ENCODE measurements around the gene CRADD. TPM values are rescaled to one million over a fixed set of nuclear protein-coding genes. Genes with fewer than 3 reads are reported as not detected.
"Not testable (repeated sequence)": the region's sequence is repeated elsewhere in the genome, so short reads cannot be mapped to it uniquely, and the experiment has no call there.

The CRADD gene
- total and polyA plus RNA-seq, 4 donors, result 16.9 to 33.4 (median 20.0) TPM

- 84 to 91% methylated on average over 5 of the region's 5 CpGs for WGBS, 2 donors
- intact Hi-C loops (cut with DNase I), result no loop called here
- H3K27ac ChIP-seq (ENCODE audit: low read depth in 1 of 2, low read length in 2 of 2), result no peak overlapping the region
- no peaks in the 10 kb centered on the region for H3K27me3 ChIP-seq (ENCODE audit: control insufficient read depth in 1 of 2, insufficient read depth in 2 of 2, low read length in 1 of 2)
- no peak for ATAC-seq (ENCODE audit: low FRiP score)
- no peaks in the 10 kb centered on the region for H3K4me1 ChIP-seq (ENCODE audit: control insufficient read depth in 1 of 2, insufficient read depth in 2 of 2, low read length in 2 of 2)
- no peaks in the 10 kb centered on the region for H3K36me3 ChIP-seq (ENCODE audit: control insufficient read depth in 1 of 2, insufficient read depth in 2 of 2, low read length in 1 of 2)
- H3K9me3 ChIP-seq (ENCODE audit: control insufficient read depth, low read length), result no peaks in the 10 kb centered on the region
- no peak overlapping the region for H3K4me3 ChIP-seq (ENCODE audit: low read length in 2 of 2)
- DNase-seq, result no peak
These were observed 180.2 kb downstream of the CRADD start for GRCh38 chr12:93857279-93857938.

- Histone ChIP-seq H3K4me3 (ENCODE audit: low read length in 2 of 2) (no peak overlapping the region), H3K27me3 (ENCODE audit: control insufficient read depth in 1 of 2, insufficient read depth in 2 of 2, low read length in 1 of 2) (no peaks in the 10 kb centered on the region), H3K36me3 (ENCODE audit: control insufficient read depth in 1 of 2, insufficient read depth in 2 of 2, low read length in 1 of 2) (no peaks in the 10 kb centered on the region), H3K4me1 (ENCODE audit: control insufficient read depth in 1 of 2, insufficient read depth in 2 of 2, low read length in 2 of 2) (no peaks in the 10 kb centered on the region), H3K27ac (ENCODE audit: low read depth in 1 of 2, low read length in 2 of 2) (no peak overlapping the region), H3K9me3 (ENCODE audit: control insufficient read depth, low read length) (no peaks in the 10 kb centered on the region)
- ATAC-seq (ENCODE audit: low FRiP score), result no peak
- WGBS, 2 donors, result 97 to 99% methylated on average over 2 of the region's 2 CpGs
- intact Hi-C loops (cut with DNase I), result no loop called here
- no peak for DNase-seq
These were observed 180.8 kb downstream of the CRADD start for GRCh38 chr12:93857991-93858447.

DNA sequence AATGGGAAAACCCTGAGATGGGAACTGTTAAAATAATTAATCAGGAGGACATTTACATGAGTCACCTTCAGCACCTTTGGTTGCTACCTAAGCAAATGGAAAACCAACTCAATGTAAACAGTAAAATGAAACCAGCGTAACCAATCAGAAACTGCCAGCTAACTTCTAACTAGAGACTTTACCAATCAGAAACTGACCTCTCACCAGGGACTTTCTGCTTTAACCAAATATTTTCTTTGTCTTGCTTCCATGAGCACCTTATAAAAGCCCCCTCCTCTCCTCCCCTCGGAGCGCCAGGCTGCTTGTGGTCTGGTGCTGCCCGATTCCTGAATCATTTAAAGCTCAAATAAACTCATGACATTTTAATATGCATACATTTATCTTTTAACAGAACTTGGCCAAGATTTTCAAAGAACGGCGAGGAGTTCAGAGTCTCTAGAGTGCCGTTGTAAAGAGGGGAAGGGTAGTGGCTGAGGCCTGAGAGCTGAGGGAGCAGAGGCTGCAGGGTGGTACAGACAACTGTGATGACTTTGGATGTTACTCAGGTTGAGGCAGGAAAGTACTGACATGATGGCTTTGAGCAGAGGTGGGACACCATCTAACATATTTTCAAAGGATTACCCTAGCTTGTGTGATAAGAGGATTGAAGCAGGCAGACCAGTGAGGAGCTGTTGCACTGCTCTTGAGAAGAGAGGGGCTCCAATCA is 183.6 kb downstream of the CRADD start:
- no peaks in the 10 kb centered on the region for H3K27me3 ChIP-seq (ENCODE audit: control insufficient read depth in 1 of 2, insufficient read depth in 2 of 2, low read length in 1 of 2)
- DNase-seq (no peak), ATAC-seq (ENCODE audit: low FRiP score) (no peak)
- no peaks in the 10 kb centered on the region for H3K4me1 ChIP-seq (ENCODE audit: control insufficient read depth in 1 of 2, insufficient read depth in 2 of 2, low read length in 2 of 2)
- WGBS, 2 donors, result 79 to 81% methylated on average over 7 of the region's 7 CpGs
- H3K4me3 ChIP-seq (ENCODE audit: low read length in 2 of 2), result no peak overlapping the region
- H3K27ac ChIP-seq (ENCODE audit: low read depth in 1 of 2, low read length in 2 of 2), result no peak overlapping the region
- peaks cover 8% of the 10 kb centered on the region for H3K9me3 ChIP-seq (ENCODE audit: control insufficient read depth, low read length)
- intact Hi-C loops (cut with DNase I), result no loop called here
- no peaks in the 10 kb centered on the region for H3K36me3 ChIP-seq (ENCODE audit: control insufficient read depth in 1 of 2, insufficient read depth in 2 of 2, low read length in 1 of 2)

- no peaks in the 10 kb centered on the region for H3K27me3 ChIP-seq (ENCODE audit: control insufficient read depth in 1 of 2, insufficient read depth in 2 of 2, low read length in 1 of 2)
- H3K9me3 ChIP-seq (ENCODE audit: control insufficient read depth, low read length), result peaks cover 9% of the 10 kb centered on the region
- H3K4me3 ChIP-seq (ENCODE audit: low read length in 2 of 2), result no peak overlapping the region
- DNase-seq, result no peak
- intact Hi-C loops (cut with DNase I), result no loop called here
- H3K36me3 ChIP-seq (ENCODE audit: control insufficient read depth in 1 of 2, insufficient read depth in 2 of 2, low read length in 1 of 2), result no peaks in the 10 kb centered on the region
- no peak overlapping the region for H3K27ac ChIP-seq (ENCODE audit: low read depth in 1 of 2, low read length in 2 of 2)
- no peaks in the 10 kb centered on the region for H3K4me1 ChIP-seq (ENCODE audit: control insufficient read depth in 1 of 2, insufficient read depth in 2 of 2, low read length in 2 of 2)
- no peak for ATAC-seq (ENCODE audit: low FRiP score)
- 99 to 100% methylated on average over 1 of the region's 1 CpG for WGBS, 2 donors
These were observed 185.2 kb downstream of the CRADD start for GRCh38 chr12:93862424-93862823.

DNA sequence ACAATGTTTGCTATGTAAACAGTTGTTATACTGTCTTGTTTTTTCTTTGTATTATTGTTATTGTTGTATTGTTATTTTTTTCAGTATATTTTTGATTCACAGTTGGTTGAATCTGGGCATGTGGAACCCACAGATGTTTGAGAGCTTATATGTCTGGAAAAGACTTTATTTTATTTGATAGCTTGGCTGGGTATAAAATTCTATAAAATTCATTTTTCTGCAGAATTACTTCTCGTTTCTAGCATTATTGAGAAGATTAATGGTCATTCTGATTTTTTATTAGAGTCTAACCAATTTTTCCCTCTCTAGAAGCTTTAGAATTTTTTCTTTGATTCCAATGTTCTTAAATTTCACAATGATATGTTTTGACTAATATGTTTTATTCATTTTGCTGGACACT is 188.6 kb downstream of the CRADD start:
- DNase-seq (no peak), ATAC-seq (ENCODE audit: low FRiP score) (no peak)
- Histone ChIP-seq H3K27me3 (ENCODE audit: control insufficient read depth in 1 of 2, insufficient read depth in 2 of 2, low read length in 1 of 2) (no peaks in the 10 kb centered on the region), H3K9me3 (ENCODE audit: control insufficient read depth, low read length) (peaks cover 9% of the 10 kb centered on the region), H3K27ac (ENCODE audit: low read depth in 1 of 2, low read length in 2 of 2) (no peak overlapping the region), H3K36me3 (ENCODE audit: control insufficient read depth in 1 of 2, insufficient read depth in 2 of 2, low read length in 1 of 2) (no peaks in the 10 kb centered on the region), H3K4me3 (ENCODE audit: low read length in 2 of 2) (no peak overlapping the region), H3K4me1 (ENCODE audit: control insufficient read depth in 1 of 2, insufficient read depth in 2 of 2, low read length in 2 of 2) (peaks cover 0 to 4% of the 10 kb centered on the region in 2 donors)
- intact Hi-C loops (cut with DNase I), result no loop called here
- 92 to 94% methylated on average over 1 of the region's 1 CpG for WGBS, 2 donors

DNA sequence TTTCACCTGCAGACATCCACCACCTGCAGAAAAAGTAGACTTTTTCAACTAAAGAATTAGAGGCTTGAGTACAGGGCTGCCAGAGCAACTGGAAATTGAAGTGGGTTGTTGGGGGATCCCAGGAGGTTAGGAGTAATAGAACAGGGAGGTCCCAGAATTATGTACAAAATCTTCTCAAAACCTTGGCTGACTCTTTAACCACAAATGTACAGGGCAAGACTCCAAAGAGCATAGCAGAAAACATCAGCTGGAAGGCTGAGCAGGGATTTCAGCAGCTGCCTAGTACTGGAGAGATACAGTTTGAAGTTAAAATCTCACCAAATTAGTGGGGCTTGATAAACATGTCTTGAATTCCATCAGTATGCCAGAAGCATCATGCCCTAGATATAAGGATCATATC is 191.6 kb downstream of the CRADD start:
- Histone ChIP-seq H3K4me3 (ENCODE audit: low read length in 2 of 2) (no peak overlapping the region), H3K27ac (ENCODE audit: low read depth in 1 of 2, low read length in 2 of 2) (no peak overlapping the region), H3K36me3 (ENCODE audit: control insufficient read depth in 1 of 2, insufficient read depth in 2 of 2, low read length in 1 of 2) (no peaks in the 10 kb centered on the region), H3K9me3 (ENCODE audit: control insufficient read depth, low read length) (peaks cover 9% of the 10 kb centered on the region), H3K4me1 (ENCODE audit: control insufficient read depth in 1 of 2, insufficient read depth in 2 of 2, low read length in 2 of 2) (peaks cover 0 to 4% of the 10 kb centered on the region in 2 donors), H3K27me3 (ENCODE audit: control insufficient read depth in 1 of 2, insufficient read depth in 2 of 2, low read length in 1 of 2) (no peaks in the 10 kb centered on the region)
- DNase-seq, result no peak
- ATAC-seq (ENCODE audit: low FRiP score), result peak; percentile 72
- intact Hi-C loops (cut with DNase I), result no loop called here

GRCh38 chr12:93870020-93870795 is 193.0 kb downstream of the CRADD start:
- H3K9me3 ChIP-seq (ENCODE audit: control insufficient read depth, low read length), result peaks cover 4% of the 10 kb centered on the region
- intact Hi-C loops (cut with DNase I), result no loop called here
- no peak overlapping the region for H3K4me3 ChIP-seq (ENCODE audit: low read length in 2 of 2)
- H3K27me3 ChIP-seq (ENCODE audit: control insufficient read depth in 1 of 2, insufficient read depth in 2 of 2, low read length in 1 of 2), result no peaks in the 10 kb centered on the region
- DNase-seq (no peak), ATAC-seq (ENCODE audit: low FRiP score) (peak; percentile 77)
- 41 to 45% methylated on average over 7 of the region's 7 CpGs for WGBS, 2 donors
- peak overlapping the region in 1 of 2 donors; percentile 33 for H3K27ac ChIP-seq (ENCODE audit: low read depth in 1 of 2, low read length in 2 of 2)
- H3K36me3 ChIP-seq (ENCODE audit: control insufficient read depth in 1 of 2, insufficient read depth in 2 of 2, low read length in 1 of 2), result no peaks in the 10 kb centered on the region
- peaks cover 0 to 4% of the 10 kb centered on the region in 2 donors for H3K4me1 ChIP-seq (ENCODE audit: control insufficient read depth in 1 of 2, insufficient read depth in 2 of 2, low read length in 2 of 2)

GRCh38 chr12:93871566-93871965 is 194.4 kb downstream of the CRADD start:
- H3K27ac ChIP-seq (ENCODE audit: low read depth in 1 of 2, low read length in 2 of 2); H3K4me1 ChIP-seq (ENCODE audit: control insufficient read depth in 1 of 2, insufficient read depth in 2 of 2, low read length in 2 of 2); ATAC-seq (ENCODE audit: low FRiP score); DNase-seq; H3K9me3 ChIP-seq (ENCODE audit: control insufficient read depth, low read length); H3K27me3 ChIP-seq (ENCODE audit: control insufficient read depth in 1 of 2, insufficient read depth in 2 of 2, low read length in 1 of 2); intact Hi-C loops (cut with DNase I); H3K4me3 ChIP-seq (ENCODE audit: low read length in 2 of 2); H3K36me3 ChIP-seq (ENCODE audit: control insufficient read depth in 1 of 2, insufficient read depth in 2 of 2, low read length in 1 of 2): not testable (repeated sequence)
- 85 to 92% methylated on average over 1 of the region's 1 CpG for WGBS, 2 donors

Measured in aorta (tissue), 5 donors.